ENCODE results near the gene CIC. TPM values are rescaled to one million over a fixed set of nuclear protein-coding genes. Genes with fewer than 3 reads are reported as not detected.
"Not testable (repeated sequence)": the region's sequence is repeated elsewhere in the genome, so short reads cannot be mapped to it uniquely, and the experiment has no call there.

Gene CIC
- total and polyA plus RNA-seq, 2 donors from 2014 or later: 18.8 to 90.9 TPM

DNA sequence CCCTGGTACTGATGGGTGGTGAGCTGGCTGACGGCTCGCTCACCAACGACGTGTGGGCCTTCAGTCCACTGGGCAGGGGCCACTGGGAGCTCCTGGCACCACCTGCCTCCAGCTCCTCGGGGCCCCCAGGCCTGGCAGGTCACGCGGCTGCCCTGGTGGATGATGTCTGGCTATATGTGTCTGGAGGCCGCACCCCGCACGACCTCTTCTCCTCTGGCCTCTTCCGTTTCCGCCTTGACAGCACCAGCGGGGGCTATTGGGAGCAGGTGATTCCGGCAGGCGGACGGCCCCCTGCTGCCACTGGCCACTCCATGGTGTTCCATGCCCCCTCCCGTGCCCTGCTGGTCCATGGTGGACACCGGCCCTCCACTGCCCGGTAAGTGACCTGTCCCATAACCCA lies 66.9 kb downstream of the CIC start:
- Histone ChIP-seq H3K36me3 (ENCODE audit: control insufficient read depth in 2 of 3, insufficient read depth in 3 of 3, low read length in 3 of 3) (peaks cover 0 to 6% (median 4%) of the 10 kb centered on the region in 3 donors), H3K9ac (ENCODE audit: low read length in 3 of 3) (no peak overlapping the region), H3K9me3 (ENCODE audit: control insufficient read depth in 2 of 3, insufficient read depth in 1 of 3, low read length in 3 of 3) (no peaks in the 10 kb centered on the region), H3K27ac (ENCODE audit: low read depth in 2 of 2, low read length in 2 of 2) (no peak overlapping the region), H3K4me3 (ENCODE audit: low read length in 3 of 3) (no peak overlapping the region), H3K4me1 (ENCODE audit: control insufficient read depth in 2 of 3, insufficient read depth in 2 of 3, low read depth in 1 of 3, low read length in 3 of 3) (no peaks in the 10 kb centered on the region), H3K27me3 (ENCODE audit: control insufficient read depth, insufficient read depth, low read length) (no peaks in the 10 kb centered on the region)
- intact Hi-C loops (cut with DNase I): no loop called here
- FAIRE-seq (no peak), DNase-seq (no peak)
- TF ChIP-seq, protein P1, sequence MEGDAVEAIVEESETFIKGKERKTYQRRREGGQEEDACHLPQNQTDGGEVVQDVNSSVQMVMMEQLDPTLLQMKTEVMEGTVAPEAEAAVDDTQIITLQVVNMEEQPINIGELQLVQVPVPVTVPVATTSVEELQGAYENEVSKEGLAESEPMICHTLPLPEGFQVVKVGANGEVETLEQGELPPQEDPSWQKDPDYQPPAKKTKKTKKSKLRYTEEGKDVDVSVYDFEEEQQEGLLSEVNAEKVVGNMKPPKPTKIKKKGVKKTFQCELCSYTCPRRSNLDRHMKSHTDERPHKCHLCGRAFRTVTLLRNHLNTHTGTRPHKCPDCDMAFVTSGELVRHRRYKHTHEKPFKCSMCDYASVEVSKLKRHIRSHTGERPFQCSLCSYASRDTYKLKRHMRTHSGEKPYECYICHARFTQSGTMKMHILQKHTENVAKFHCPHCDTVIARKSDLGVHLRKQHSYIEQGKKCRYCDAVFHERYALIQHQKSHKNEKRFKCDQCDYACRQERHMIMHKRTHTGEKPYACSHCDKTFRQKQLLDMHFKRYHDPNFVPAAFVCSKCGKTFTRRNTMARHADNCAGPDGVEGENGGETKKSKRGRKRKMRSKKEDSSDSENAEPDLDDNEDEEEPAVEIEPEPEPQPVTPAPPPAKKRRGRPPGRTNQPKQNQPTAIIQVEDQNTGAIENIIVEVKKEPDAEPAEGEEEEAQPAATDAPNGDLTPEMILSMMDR (IDR thresholded peaks at IDR 0.05; ENCODE audit: borderline replicate concordance, extremely low read depth, insufficient read depth): no peak

DNA sequence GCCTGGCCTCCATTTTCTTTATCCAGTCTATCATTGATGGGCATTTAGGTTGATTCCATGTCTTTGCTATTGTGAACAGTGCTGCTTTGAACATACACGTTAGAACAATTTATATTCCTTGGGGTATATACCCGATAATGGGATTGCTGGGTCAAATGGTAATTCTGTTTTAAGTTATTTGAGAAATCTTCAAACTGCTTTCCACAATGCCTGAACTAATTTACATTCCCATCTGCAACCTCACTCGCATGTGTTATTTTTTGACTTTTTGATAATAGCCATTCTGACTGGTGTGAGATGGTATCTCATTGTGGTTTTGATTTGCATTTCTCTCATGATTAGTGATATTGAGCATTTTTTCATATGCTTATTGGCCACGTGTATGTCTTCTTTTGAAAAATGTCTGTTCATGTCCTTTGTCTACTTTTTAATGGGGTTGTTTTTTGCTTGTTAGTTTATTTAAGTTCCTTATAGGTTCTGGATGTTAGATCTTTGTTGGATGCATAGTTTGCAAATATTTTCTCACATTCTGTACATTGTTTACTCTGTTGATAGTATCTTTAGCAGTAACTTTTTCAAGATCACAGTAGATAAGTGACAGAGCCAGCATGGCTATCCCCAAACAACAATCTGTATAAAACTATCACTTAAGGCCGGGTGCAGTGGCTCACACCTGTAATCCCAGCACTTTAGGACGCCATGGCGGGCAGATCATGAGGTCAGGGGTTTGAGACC lies 70.2 kb downstream of the CIC start:
- H3K4me1 ChIP-seq (ENCODE audit: control insufficient read depth in 2 of 3, insufficient read depth in 2 of 3, low read depth in 1 of 3, low read length in 3 of 3); H3K9me3 ChIP-seq (ENCODE audit: control insufficient read depth in 2 of 3, insufficient read depth in 1 of 3, low read length in 3 of 3); H3K9ac ChIP-seq (ENCODE audit: low read length in 3 of 3); FAIRE-seq; H3K27ac ChIP-seq (ENCODE audit: low read depth in 2 of 2, low read length in 2 of 2); intact Hi-C loops (cut with DNase I); DNase-seq; H3K36me3 ChIP-seq (ENCODE audit: control insufficient read depth in 2 of 3, insufficient read depth in 3 of 3, low read length in 3 of 3); H3K4me3 ChIP-seq (ENCODE audit: low read length in 3 of 3); H3K27me3 ChIP-seq (ENCODE audit: control insufficient read depth, insufficient read depth, low read length): not testable (repeated sequence)

DNA sequence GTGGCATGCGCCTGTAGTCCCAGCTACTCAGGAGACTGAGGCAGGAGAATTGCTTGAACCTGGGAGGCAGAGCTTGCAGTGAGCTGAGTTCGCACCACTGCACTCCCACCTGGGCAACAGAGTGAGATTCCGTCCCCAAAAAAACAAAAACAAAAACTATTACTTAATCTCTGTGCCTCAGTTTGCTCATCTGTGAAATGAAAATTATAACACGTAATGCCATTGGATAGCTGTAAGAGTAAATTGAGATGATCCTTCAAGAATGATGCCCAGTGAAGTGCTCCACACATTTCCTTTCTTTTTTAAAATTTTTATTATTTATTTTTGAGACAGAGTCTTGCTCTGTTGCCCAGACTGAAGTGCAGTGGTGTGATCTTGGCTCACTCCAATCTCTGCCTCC lies 70.9 kb downstream of the CIC start:
- H3K36me3 ChIP-seq (ENCODE audit: control insufficient read depth in 2 of 3, insufficient read depth in 3 of 3, low read length in 3 of 3); H3K4me3 ChIP-seq (ENCODE audit: low read length in 3 of 3); H3K4me1 ChIP-seq (ENCODE audit: control insufficient read depth in 2 of 3, insufficient read depth in 2 of 3, low read depth in 1 of 3, low read length in 3 of 3); H3K9ac ChIP-seq (ENCODE audit: low read length in 3 of 3); H3K27ac ChIP-seq (ENCODE audit: low read depth in 2 of 2, low read length in 2 of 2); H3K27me3 ChIP-seq (ENCODE audit: control insufficient read depth, insufficient read depth, low read length); FAIRE-seq; H3K9me3 ChIP-seq (ENCODE audit: control insufficient read depth in 2 of 3, insufficient read depth in 1 of 3, low read length in 3 of 3); DNase-seq; intact Hi-C loops (cut with DNase I): not testable (repeated sequence)

DNA sequence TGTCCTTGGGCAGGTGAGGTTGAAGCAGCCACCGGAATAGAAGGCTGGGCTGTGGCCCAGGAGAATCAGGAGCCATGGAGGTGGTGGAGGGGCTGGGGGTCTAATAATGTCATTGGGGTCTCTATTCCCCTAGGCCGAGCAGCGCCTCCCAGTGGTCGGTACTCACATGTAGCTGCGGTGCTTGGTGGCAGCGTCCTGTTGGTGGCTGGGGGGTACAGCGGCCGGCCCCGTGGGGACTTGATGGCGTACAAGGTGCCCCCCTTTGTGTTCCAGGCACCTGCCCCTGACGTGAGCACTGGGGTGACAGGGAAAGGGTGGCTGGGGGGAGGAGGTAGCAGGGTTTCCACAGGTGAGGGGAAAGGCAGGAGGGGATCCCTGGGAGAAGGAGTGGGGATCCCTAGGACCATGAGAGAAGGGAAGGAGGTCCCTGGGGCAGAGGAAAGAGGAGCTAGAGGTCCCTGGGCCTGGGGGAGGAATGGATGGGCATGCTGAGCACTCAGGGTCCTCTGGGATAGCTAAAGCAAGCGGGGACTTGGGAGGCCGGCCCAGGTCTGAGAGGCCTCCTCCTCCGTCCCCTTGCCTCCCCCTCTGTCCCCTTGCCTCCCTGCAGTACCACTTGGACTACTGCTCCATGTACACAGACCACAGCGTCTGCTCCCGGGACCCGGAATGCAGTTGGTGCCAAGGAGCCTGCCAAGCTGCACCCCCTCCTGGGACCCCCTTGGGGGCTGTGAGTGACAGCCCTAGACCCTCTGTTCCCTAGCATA lies 74.5 kb downstream of the CIC start:
- TF ChIP-seq, protein P1 (IDR thresholded peaks at IDR 0.05; ENCODE audit: borderline replicate concordance, extremely low read depth, insufficient read depth): no peak
- DNase-seq: no peak

More for the DNA sequence above, 74.5 kb downstream of the CIC start:
- no peak overlapping the region for H3K9ac ChIP-seq (ENCODE audit: low read length in 3 of 3)
- H3K27ac ChIP-seq (ENCODE audit: low read depth in 2 of 2, low read length in 2 of 2): no peak overlapping the region
- FAIRE-seq: no peak
- no peak overlapping the region for H3K4me3 ChIP-seq (ENCODE audit: low read length in 3 of 3)
- intact Hi-C loops (cut with DNase I): no loop called here
- H3K9me3 ChIP-seq (ENCODE audit: control insufficient read depth in 2 of 3, insufficient read depth in 1 of 3, low read length in 3 of 3): no peaks in the 10 kb centered on the region
- no peaks in the 10 kb centered on the region for H3K27me3 ChIP-seq (ENCODE audit: control insufficient read depth, insufficient read depth, low read length)
- no peaks in the 10 kb centered on the region for H3K4me1 ChIP-seq (ENCODE audit: control insufficient read depth in 2 of 3, insufficient read depth in 2 of 3, low read depth in 1 of 3, low read length in 3 of 3)
- H3K36me3 ChIP-seq (ENCODE audit: control insufficient read depth in 2 of 3, insufficient read depth in 3 of 3, low read length in 3 of 3): no peaks in the 10 kb centered on the region

Data from kidney (tissue), 14 donors.